GM12874 (cell line): Measurements from ENCODE around the gene MED12L.

Source experiments
- TF ChIP-seq, protein P1 (sequence below): IDR thresholded peaks from 2 replicates; pipeline ENCODE4 v1.5.1; 2011; ENCODE audit warnings: low read depth, mild to moderate bottlenecking, control low read depth, low read length, moderate library complexity; ENCODE audit not compliant: insufficient read depth

The MED12L gene

DNA sequence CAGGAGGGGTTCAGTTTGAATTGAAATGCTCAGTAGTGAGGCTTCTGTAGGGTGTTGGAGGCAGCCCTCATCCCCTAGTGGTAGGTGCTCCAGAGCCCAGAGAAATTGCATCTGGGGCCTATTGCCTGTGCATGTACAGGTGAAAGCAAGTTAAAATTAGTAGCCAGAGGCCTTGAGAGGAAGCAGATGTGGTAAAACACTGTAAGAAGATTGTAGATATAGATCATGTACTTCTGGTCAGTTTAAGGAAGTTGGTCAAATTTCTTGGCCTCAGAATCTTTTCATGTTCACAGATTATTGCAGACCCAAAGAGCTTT is 340.8 kb downstream of the MED12L start:
- TF ChIP-seq, protein P1, sequence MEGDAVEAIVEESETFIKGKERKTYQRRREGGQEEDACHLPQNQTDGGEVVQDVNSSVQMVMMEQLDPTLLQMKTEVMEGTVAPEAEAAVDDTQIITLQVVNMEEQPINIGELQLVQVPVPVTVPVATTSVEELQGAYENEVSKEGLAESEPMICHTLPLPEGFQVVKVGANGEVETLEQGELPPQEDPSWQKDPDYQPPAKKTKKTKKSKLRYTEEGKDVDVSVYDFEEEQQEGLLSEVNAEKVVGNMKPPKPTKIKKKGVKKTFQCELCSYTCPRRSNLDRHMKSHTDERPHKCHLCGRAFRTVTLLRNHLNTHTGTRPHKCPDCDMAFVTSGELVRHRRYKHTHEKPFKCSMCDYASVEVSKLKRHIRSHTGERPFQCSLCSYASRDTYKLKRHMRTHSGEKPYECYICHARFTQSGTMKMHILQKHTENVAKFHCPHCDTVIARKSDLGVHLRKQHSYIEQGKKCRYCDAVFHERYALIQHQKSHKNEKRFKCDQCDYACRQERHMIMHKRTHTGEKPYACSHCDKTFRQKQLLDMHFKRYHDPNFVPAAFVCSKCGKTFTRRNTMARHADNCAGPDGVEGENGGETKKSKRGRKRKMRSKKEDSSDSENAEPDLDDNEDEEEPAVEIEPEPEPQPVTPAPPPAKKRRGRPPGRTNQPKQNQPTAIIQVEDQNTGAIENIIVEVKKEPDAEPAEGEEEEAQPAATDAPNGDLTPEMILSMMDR: peak; percentile 33; the same call in 1 of the 2 replicates

DNA sequence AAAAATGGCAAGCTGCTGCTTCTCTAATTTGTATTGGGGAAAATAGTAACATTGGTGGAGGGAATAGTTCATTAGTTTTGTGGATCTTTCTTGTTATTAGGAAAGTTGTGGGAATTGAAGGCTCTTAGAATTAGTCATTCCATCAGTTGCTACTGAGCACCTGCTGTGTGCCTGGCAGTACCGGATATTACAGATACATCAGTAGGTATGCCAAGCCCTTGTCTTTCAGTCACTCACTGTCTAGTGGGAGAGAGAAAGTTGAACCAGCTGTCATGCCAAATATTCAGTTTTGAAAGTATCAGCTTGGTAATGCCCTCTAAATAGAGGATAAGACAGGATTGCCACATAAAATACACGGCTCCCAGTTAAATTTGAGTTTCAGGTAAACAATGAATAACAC is 342.9 kb downstream of the MED12L start:
- TF ChIP-seq, protein P1: no peak

DNA sequence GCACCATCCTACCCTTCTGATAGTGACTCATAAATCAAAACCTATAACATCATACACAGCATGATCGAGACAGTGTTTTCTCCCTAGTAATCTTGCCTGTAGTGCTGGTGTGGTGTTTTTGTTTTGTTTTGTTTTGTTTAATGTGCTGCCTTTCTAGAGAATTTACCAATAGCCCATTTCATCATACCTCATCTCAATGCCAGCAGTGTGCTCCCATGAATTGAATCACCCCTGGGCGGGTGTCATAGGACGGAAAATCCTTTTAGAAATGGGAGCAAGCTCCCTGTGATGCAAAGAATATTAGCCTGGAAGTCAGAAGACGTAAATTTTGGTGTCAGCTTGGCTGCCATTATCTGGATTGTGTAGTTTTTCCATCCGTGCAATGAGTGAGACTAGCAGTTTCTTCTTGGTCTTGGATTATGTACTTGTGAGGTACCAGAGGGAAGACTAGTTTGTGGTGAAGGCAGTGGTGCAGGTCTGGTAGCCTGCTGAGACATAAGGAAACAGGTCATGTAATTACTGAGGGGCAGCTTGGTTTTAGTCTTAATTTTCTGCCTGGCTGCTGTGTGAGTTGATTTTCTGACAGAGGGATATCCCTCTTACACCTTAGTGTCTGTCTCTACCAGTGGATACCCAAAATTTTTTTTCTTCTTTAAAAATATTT is 345.5 kb downstream of the MED12L start:
- TF ChIP-seq, protein P1: no peak

DNA sequence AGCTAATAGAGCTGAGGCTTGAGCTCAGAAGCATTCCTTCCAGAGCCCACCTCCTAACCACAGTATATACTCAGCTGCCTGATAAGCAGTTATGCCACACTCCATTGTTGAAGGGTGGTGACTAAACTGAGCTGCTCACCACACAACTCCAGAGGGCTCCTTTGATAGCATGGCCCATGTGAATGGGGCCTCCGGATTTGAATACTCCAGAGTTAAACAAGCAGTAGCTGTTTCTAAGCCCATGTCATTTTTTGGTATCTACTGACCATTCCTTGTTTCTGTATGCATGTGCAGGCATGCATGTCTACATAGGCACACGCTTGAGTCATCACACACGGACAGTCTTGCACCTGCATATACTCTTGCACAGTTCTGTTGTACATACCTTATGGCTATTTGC is 346.5 kb downstream of the MED12L start:
- TF ChIP-seq, protein P1: no peak

DNA sequence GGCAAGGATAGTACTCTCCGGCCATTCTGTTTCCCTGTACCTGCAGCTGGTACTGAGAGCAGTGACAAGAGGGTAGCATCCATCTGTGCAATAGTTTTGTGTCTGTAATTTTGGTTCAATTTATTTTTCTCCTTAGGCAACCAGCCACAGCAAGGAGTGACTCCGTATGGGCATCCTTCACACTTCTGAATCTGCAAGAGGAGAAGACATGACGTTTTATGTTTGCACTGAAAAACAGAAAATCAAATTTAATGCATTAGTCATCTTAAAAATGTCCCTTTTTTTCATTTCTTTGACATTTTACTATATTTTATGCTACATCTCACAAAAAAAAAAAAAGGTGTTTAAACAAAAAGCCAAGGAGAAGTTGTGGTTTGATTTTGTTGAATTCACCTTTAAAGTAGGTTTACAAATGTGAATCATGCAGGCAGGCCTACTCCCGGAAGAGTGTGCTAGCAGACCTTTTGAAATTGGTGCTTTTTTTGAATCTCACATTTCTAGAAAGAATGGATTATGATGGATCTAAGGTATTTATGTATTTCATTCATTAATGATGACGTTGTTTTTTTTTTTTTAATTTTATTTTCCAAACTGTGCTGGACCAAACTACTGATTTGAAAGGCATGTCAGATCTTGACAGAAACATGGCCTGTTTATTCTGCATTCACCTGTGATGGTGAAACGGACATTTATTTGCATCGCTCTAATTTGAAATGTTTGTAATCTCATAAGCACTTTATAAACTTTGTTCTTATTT is 347.3 kb downstream of the MED12L start:
- TF ChIP-seq, protein P1: no peak

DNA sequence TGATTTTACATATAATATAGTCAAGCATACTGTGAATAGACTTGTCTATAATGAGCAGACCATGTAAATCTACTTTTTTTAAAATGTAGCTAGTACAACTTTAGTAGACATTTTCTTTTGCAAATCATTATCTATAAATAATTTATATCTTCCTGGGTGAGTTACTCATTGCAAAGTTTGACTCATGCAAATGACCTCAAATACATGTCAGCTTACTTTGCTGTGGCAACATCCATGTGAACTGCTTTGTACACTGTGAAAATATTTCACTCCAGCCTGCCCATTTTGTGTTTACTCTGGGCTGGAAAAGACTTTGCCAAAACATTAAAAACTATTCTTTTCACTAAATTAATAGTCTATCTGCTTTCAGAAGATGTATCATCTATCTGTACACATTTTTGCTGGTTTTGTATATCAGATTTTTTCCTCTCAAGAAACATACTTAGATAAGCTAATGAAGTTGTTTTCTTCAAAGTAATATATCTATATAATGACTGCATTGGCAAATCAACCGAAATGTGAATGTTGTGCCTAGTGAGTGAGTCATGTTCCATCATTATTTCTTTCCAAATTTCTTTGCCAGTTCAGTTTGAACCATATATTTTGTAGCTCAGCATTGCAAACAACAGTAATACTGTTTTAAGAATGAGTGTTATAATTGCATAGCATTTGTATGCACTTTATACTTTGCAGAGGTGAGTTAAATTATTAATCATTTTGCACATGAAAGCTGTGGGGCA is 348.9 kb downstream of the MED12L start:
- TF ChIP-seq, protein P1: no peak

DNA sequence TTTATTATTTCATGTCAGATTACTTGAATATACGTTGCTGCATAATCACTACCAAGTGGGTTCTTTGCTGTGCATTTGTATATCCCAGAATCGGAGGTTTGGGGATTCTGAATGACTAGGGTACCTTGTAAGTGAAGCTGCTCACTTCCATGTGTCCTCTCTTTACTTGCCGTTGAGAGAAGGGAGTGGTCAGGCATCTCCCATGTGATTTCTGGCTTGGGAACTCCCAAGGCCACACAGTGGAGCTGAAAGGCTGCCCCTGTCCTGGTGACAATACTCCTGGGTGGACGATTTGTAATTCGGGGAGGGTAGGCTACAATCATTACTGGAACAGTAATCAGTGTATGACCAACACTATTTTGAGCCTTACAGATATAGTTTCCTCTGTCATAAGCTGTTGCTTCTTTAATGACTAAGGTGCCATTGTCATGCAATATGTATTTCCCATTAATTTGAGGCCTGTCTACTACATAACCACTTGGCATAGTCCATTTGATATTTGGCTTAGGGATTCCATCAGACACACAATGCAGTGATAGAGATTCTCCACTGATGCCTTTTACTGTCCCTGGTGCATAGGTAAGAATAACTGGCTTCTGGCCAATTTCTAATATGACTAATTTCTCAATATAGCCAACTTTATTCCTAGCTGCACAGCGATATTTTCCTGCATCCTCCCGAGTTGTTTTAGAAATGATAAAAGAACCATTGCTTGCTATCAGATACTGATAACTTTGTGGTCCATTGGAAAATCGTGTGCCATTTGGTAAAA is 351.4 kb downstream of the MED12L start:
- TF ChIP-seq, protein P1: no peak
